BLaER1 treated with 17β-estradiol and CSF1 and Interleukin-3, amounts not matched to agents 10 nM and 100 nM (cell line): ENCODE measurements around the gene GRID2IP.

Experiments
- H3K27ac ChIP-seq, 11 experiments: shearing (Covaris generic); formaldehyde crosslinking; 2 replicates each; pipeline ENCODE4 v1.8.1; 2022
- H3K27me3 ChIP-seq, 11 experiments: shearing (Covaris generic); formaldehyde crosslinking; 2 replicates each; pipeline ENCODE4 v1.8.1; 2022
- H3K36me3 ChIP-seq, 11 experiments: shearing (Covaris generic); formaldehyde crosslinking; 2 replicates each; pipeline ENCODE4 v1.8.1; 2022
- H3K4me1 ChIP-seq, 10 experiments: shearing (Covaris generic); formaldehyde crosslinking; 2 replicates each; pipeline ENCODE4 v1.8.1; 2022
- H3K4me2 ChIP-seq, 11 experiments: shearing (Covaris generic); formaldehyde crosslinking; 2 replicates each; pipeline ENCODE4 v1.8.1; 2022
- H3K4me3 ChIP-seq, 10 experiments: shearing (Covaris generic); formaldehyde crosslinking; 2 replicates each; pipeline ENCODE4 v1.8.1; 2022
- H3K9ac ChIP-seq, 11 experiments: shearing (Covaris generic); formaldehyde crosslinking; 2 replicates each; pipeline ENCODE4 v1.8.1; 2022
- H3K9me3 ChIP-seq, 11 experiments: shearing (Covaris generic); formaldehyde crosslinking; replicated peaks in 1 of 11; 2 replicates each; pipeline ENCODE4 v1.8.1; 2022
- H4K20me1 ChIP-seq, 11 experiments: shearing (Covaris generic); formaldehyde crosslinking; 2 replicates each; pipeline ENCODE4 v1.8.1; 2022
- Cebpa-rat ChIP-seq, 11 experiments: shearing (Covaris generic); IDR thresholded peaks; 2 replicates each; pipeline ENCODE4 v1.8.1; 2022

Gene GRID2IP

GRCh38 chr7:6496842-6497636 lies 54.2 kb downstream of the GRID2IP start:
- H3K9ac ChIP-seq, result 0 out of 22 replicates have a peak overlapping the region, but pooled peaks of 1 of the 11 experiments have one; percentile 14
- H3K4me3 ChIP-seq, result no peak overlapping the region
- H3K27me3 ChIP-seq, result no peaks in the 10 kb centered on the region
- no peak overlapping the region for H3K27ac ChIP-seq
- TF ChIP-seq Cebpa-rat (IDR thresholded peaks at IDR 0.05), result no peak
- H3K4me2 ChIP-seq, result no peak overlapping the region
- peaks cover 0 to 10% (median 0%) of the 10 kb centered on the region in 10 experiments; a peak in 5 of 20 replicates for H3K4me1 ChIP-seq
- 0 out of 22 replicates have a peak, but pooled peaks cover 0 to 5% (median 0%) of the 10 kb centered on the region in 11 experiments for H4K20me1 ChIP-seq
- H3K9me3 ChIP-seq, result no peaks in the 10 kb centered on the region
- H3K36me3 ChIP-seq, result peaks cover 0 to 57% (median 33%) of the 10 kb centered on the region in 11 experiments; a peak in 12 of 22 replicates

GRCh38 chr7:6495597-6496262 lies 55.5 kb downstream of the GRID2IP start:
- Histone ChIP-seq H3K4me2 (no peak overlapping the region), H3K4me1 (peaks cover 0 to 10% (median 0%) of the 10 kb centered on the region in 10 experiments; a peak in 5 of 20 replicates), H3K27ac (no peak overlapping the region), H3K36me3 (peaks cover 0 to 44% (median 29%) of the 10 kb centered on the region in 11 experiments; a peak in 12 of 22 replicates), H3K27me3 (no peaks in the 10 kb centered on the region), H3K9me3 (0 out of 22 replicates have a peak, but pooled peaks cover 0 to 6% (median 0%) of the 10 kb centered on the region in 11 experiments), H3K9ac (0 out of 22 replicates have a peak overlapping the region, but pooled peaks of 2 of the 11 experiments have one; percentile 8 to 26), H4K20me1 (no peaks in the 10 kb centered on the region), H3K4me3 (no peak overlapping the region)
- TF ChIP-seq Cebpa-rat (IDR thresholded peaks at IDR 0.05), result no peak

GRCh38 chr7:6494365-6494764 lies 56.9 kb downstream of the GRID2IP start:
- no peak overlapping the region for H3K4me3 ChIP-seq
- TF ChIP-seq Cebpa-rat (IDR thresholded peaks at IDR 0.05), result no peak
- H3K9me3 ChIP-seq, result peaks cover 7 to 19% (median 10%) of the 10 kb centered on the region in 11 experiments; a peak in 20 of 22 replicates
- no peak overlapping the region for H3K27ac ChIP-seq
- H3K4me1 ChIP-seq, result peaks cover 0 to 11% (median 0%) of the 10 kb centered on the region in 10 experiments; a peak in 5 of 20 replicates
- H3K36me3 ChIP-seq, result peaks cover 0 to 32% (median 19%) of the 10 kb centered on the region in 11 experiments; a peak in 13 of 22 replicates
- no peaks in the 10 kb centered on the region for H4K20me1 ChIP-seq
- no peak overlapping the region for H3K9ac ChIP-seq
- no peak overlapping the region; a peak in 1 of 22 replicates for H3K4me2 ChIP-seq
- H3K27me3 ChIP-seq, result no peaks in the 10 kb centered on the region

- H3K4me3 ChIP-seq, result no peak overlapping the region
- no peaks in the 10 kb centered on the region for H4K20me1 ChIP-seq
- H3K9ac ChIP-seq, result no peak overlapping the region
- H3K4me1 ChIP-seq, result peaks cover 0 to 13% (median 0%) of the 10 kb centered on the region in 10 experiments; a peak in 5 of 20 replicates
- H3K27me3 ChIP-seq, result no peaks in the 10 kb centered on the region
- peaks cover 9 to 21% (median 12%) of the 10 kb centered on the region in 11 experiments; a peak in 20 of 22 replicates for H3K9me3 ChIP-seq
- H3K27ac ChIP-seq, result no peak overlapping the region
- H3K36me3 ChIP-seq, result peaks cover 0 to 7% (median 0%) of the 10 kb centered on the region in 11 experiments; a peak in 4 of 22 replicates
- TF ChIP-seq Cebpa-rat (IDR thresholded peaks at IDR 0.05), result no peak
- H3K4me2 ChIP-seq, result no peak overlapping the region
Observed at GRCh38 chr7:6491194-6491593, 60.1 kb downstream of the GRID2IP start.

- no peaks in the 10 kb centered on the region for H4K20me1 ChIP-seq
- H3K9me3 ChIP-seq, result peaks cover 9 to 21% (median 12%) of the 10 kb centered on the region in 11 experiments; a peak in 20 of 22 replicates
- H3K9ac ChIP-seq, result no peak overlapping the region
- no peaks in the 10 kb centered on the region for H3K27me3 ChIP-seq
- H3K27ac ChIP-seq, result no peak overlapping the region
- no peak overlapping the region for H3K4me2 ChIP-seq
- peaks cover 0 to 7% (median 0%) of the 10 kb centered on the region in 11 experiments; a peak in 4 of 22 replicates for H3K36me3 ChIP-seq
- H3K4me3 ChIP-seq, result no peak overlapping the region
- H3K4me1 ChIP-seq, result peaks cover 4 to 18% (median 8%) of the 10 kb centered on the region in 10 experiments
- no peak for TF ChIP-seq Cebpa-rat (IDR thresholded peaks at IDR 0.05)
Observed at GRCh38 chr7:6489612-6490011, 61.6 kb downstream of the GRID2IP start.

- Histone ChIP-seq H3K9ac (no peak overlapping the region), H3K36me3 (peaks cover 0 to 10% (median 4%) of the 10 kb centered on the region in 11 experiments; a peak in 14 of 22 replicates), H3K9me3 (peaks cover 9 to 21% (median 12%) of the 10 kb centered on the region in 11 experiments; a peak in 20 of 22 replicates), H3K27ac (no peak overlapping the region), H4K20me1 (peaks cover 7 to 18% (median 17%) of the 10 kb centered on the region in 11 experiments; a peak in 21 of 22 replicates), H3K4me3 (no peak overlapping the region), H3K4me2 (no peak overlapping the region), H3K27me3 (no peaks in the 10 kb centered on the region), H3K4me1 (peaks cover 12 to 22% (median 18%) of the 10 kb centered on the region in 10 experiments)
- no peak for TF ChIP-seq Cebpa-rat (IDR thresholded peaks at IDR 0.05)
Observed at GRCh38 chr7:6487184-6487545, 64.1 kb downstream of the GRID2IP start.

- no peak for TF ChIP-seq Cebpa-rat (IDR thresholded peaks at IDR 0.05)
- peaks cover 0 to 16% (median 9%) of the 10 kb centered on the region in 11 experiments; a peak in 16 of 22 replicates for H3K36me3 ChIP-seq
- H3K4me3 ChIP-seq, result no peak overlapping the region
- peaks cover 11 to 23% (median 22%) of the 10 kb centered on the region in 11 experiments; a peak in 21 of 22 replicates for H4K20me1 ChIP-seq
- no peak overlapping the region for H3K9ac ChIP-seq
- H3K4me1 ChIP-seq, result peaks cover 18 to 28% (median 24%) of the 10 kb centered on the region in 10 experiments
- H3K4me2 ChIP-seq, result no peak overlapping the region
- H3K27me3 ChIP-seq, result no peaks in the 10 kb centered on the region
- H3K27ac ChIP-seq, result no peak overlapping the region
- H3K9me3 ChIP-seq, result peaks cover 9 to 21% (median 12%) of the 10 kb centered on the region in 11 experiments; a peak in 20 of 22 replicates
Observed at GRCh38 chr7:6486438-6487183, 64.7 kb downstream of the GRID2IP start.

GRCh38 chr7:6482743-6483119 lies 68.5 kb downstream of the GRID2IP start:
- Histone ChIP-seq H3K4me1 (peaks cover 56 to 64% (median 63%) of the 10 kb centered on the region in 10 experiments), H3K36me3 (peaks cover 0 to 47% (median 32%) of the 10 kb centered on the region in 11 experiments; a peak in 16 of 22 replicates), H3K4me2 (peak overlapping the region; percentile 78 to 96 (median 87)), H3K27me3 (no peaks in the 10 kb centered on the region), H3K9ac (peak overlapping the region; percentile 92 to 99 (median 97)), H3K27ac (peak overlapping the region; percentile 86 to 97 (median 92); a peak in 21 of 22 replicates), H3K9me3 (no peaks in the 10 kb centered on the region), H3K4me3 (peak overlapping the region; percentile 90 to 100 (median 98)), H4K20me1 (peaks cover 50 to 62% (median 61%) of the 10 kb centered on the region in 11 experiments; a peak in 21 of 22 replicates)
- no peak for TF ChIP-seq Cebpa-rat (IDR thresholded peaks at IDR 0.05)
